ENCODE results near the gene PTCD2. TPM values are rescaled to one million over a fixed set of nuclear protein-coding genes. Genes with fewer than 3 reads are reported as not detected.
A peak's percentile ranks its signal among the peaks of the same experiment; 100 is the strongest.

Gene PTCD2
- total RNA-seq, 6 experiments from 2014 or later = 4.3 to 8.5 (median 6.7) TPM

- intact Hi-C loops (cut with DNase I) = no loop called here
- Histone ChIP-seq H3K27ac (peak overlapping the region in 2 of 3 donors; percentile 56 to 67), H3K36me3 (peaks cover 0 to 19% (median 5%) of the 10 kb centered on the region in 4 donors), H3K9me3 (no peaks in the 10 kb centered on the region), H3K27me3 (no peaks in the 10 kb centered on the region), H3K4me3 (no peak overlapping the region), H3K4me1 (peaks cover 0 to 26% (median 0%) of the 10 kb centered on the region in 4 donors)
- 92% methylated on average over 1 of the region's 1 CpG for WGBS (ENCODE audit: insufficient coverage, low coverage, low lambda C conversion rate, missing lambda C conversion rate)
- TF ChIP-seq POLR2A (IDR thresholded peaks at IDR 0.05) (no peak), CTCF (IDR thresholded peaks at IDR 0.05) (no peak)
- DNase-seq = no peak
- ATAC-seq = peak in 1 of 4 donors; percentile 7
Measured at GRCh38 chr5:72337159-72337558, 17.0 kb downstream of the PTCD2 start.

- no peak overlapping the region for H3K4me3 ChIP-seq
- 92% methylated on average over 4 of the region's 4 CpGs for WGBS (ENCODE audit: insufficient coverage, low coverage, low lambda C conversion rate, missing lambda C conversion rate)
- intact Hi-C loops (cut with DNase I) = no loop called here
- ATAC-seq = no peak
- peak overlapping the region in 1 of 3 donors; percentile 67 for H3K27ac ChIP-seq
- TF ChIP-seq CTCF (IDR thresholded peaks at IDR 0.05) (no peak), POLR2A (IDR thresholded peaks at IDR 0.05) (no peak)
- H3K9me3 ChIP-seq = no peaks in the 10 kb centered on the region
- no peaks in the 10 kb centered on the region for H3K27me3 ChIP-seq
- DNase-seq = no peak
- peaks cover 0 to 27% (median 6%) of the 10 kb centered on the region in 4 donors for H3K36me3 ChIP-seq
- peaks cover 0 to 26% (median 0%) of the 10 kb centered on the region in 4 donors for H3K4me1 ChIP-seq
Measured at GRCh38 chr5:72338689-72339209, 18.6 kb downstream of the PTCD2 start.

- DNase-seq (peak; percentile 61 to 88 (median 77)), ATAC-seq (peak; percentile 98 to 99 (median 98))
- no peak overlapping the region for H3K4me3 ChIP-seq
- H3K27ac ChIP-seq = peak overlapping the region in 2 of 3 donors; percentile 38 to 52
- TF ChIP-seq CTCF (IDR thresholded peaks at IDR 0.05) (no peak), POLR2A (IDR thresholded peaks at IDR 0.05) (no peak)
- H3K4me1 ChIP-seq = peaks cover 0 to 14% (median 0%) of the 10 kb centered on the region in 4 donors
- peaks cover 0 to 8% (median 2%) of the 10 kb centered on the region in 4 donors for H3K36me3 ChIP-seq
- intact Hi-C loops (cut with DNase I) = no loop called here
- 33% methylated on average over 2 of the region's 2 CpGs for WGBS (ENCODE audit: insufficient coverage, low coverage, low lambda C conversion rate, missing lambda C conversion rate)
- no peaks in the 10 kb centered on the region for H3K9me3 ChIP-seq
- H3K27me3 ChIP-seq = no peaks in the 10 kb centered on the region
Measured at GRCh38 chr5:72346398-72346797, 26.2 kb downstream of the PTCD2 start.

GRCh38 chr5:72347801-72348308, 27.7 kb downstream of the PTCD2 start:
- DNase-seq (no peak), ATAC-seq (no peak)
- intact Hi-C loops (cut with DNase I) = no loop called here
- no peak overlapping the region for H3K4me3 ChIP-seq
- H3K27me3 ChIP-seq = no peaks in the 10 kb centered on the region
- TF ChIP-seq POLR2A (IDR thresholded peaks at IDR 0.05) = no peak
- TF ChIP-seq CTCF (IDR thresholded peaks at IDR 0.05) = no peak
- 85% methylated on average over 4 of the region's 4 CpGs for WGBS (ENCODE audit: insufficient coverage, low coverage, low lambda C conversion rate, missing lambda C conversion rate)
- H3K4me1 ChIP-seq = peaks cover 0 to 14% (median 0%) of the 10 kb centered on the region in 4 donors
- H3K9me3 ChIP-seq = no peaks in the 10 kb centered on the region
- H3K36me3 ChIP-seq = peaks cover 0 to 8% (median 2%) of the 10 kb centered on the region in 4 donors
- H3K27ac ChIP-seq = no peak overlapping the region

All from right lobe of liver (tissue), 6 donors.